ENCODE results near the gene NCOA5. TPM values are rescaled to one million over a fixed set of nuclear protein-coding genes. Genes with fewer than 3 reads are reported as not detected.
"Not testable (repeated sequence)": the region's sequence is repeated elsewhere in the genome, so short reads cannot be mapped to it uniquely, and the experiment has no call there.

Gene NCOA5
- polyA plus RNA-seq, 12 donors = 23.4 to 40.7 (median 34.5) TPM; not detected in 1

DNA sequence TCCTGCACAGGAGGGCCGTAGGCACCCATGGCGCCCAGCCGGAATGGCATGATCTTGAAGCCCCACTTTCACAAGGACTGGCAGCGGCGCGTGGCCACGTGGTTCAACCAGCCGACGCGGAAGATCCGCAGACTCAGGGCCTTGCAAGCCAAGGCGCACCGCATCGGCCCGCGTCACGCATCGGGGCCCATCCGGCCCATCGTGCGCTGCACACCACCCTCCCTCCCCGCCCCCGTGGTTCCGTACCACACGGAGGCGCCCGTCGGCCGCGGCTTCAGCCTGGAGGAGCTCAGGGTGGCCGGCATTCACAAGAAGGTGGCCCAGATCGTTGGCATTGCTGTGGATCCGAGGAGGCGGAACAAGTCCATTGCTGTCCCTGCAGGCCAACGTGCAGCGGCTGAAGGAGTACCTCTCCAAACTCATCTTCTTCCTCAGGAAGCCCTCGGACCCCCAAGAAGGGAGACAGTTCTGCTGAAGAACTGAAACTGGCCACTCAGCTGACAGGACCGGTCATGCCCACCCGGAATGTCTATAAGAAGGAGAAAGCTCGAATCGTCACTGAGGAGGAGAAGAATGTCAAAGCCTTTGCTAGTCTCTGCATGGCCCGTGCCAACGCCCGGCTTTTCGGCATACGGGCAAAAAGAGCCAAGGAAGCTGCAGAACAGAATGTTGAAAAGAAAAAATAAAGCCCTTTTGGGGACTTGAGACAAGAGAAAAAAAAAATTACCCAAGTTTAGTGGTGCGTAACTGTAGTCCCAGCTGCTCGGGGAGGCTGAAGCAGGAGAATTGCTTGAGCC is 9.9 kb upstream of the NCOA5 start:
- no peak for DNase-seq

DNA sequence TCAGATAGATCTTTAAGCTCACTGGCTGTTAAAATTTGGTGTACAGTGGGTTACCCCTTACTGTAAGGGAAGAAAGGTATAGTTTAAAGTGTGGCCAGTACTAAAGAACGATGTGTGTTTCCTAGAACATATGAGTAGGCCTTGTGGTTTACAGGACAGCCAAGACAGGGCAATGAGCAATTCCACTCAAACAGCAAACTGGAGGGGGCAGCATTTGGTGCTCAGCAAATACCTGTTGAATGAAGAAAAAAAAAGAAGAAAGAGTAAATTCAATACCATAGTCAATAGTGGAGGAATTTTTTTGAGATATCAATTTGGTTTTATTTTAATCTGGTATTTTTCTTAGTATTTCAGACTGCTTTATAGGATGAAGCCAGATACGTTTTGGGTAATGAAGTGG is 3.8 kb upstream of the NCOA5 start:
- no peak for DNase-seq

DNA sequence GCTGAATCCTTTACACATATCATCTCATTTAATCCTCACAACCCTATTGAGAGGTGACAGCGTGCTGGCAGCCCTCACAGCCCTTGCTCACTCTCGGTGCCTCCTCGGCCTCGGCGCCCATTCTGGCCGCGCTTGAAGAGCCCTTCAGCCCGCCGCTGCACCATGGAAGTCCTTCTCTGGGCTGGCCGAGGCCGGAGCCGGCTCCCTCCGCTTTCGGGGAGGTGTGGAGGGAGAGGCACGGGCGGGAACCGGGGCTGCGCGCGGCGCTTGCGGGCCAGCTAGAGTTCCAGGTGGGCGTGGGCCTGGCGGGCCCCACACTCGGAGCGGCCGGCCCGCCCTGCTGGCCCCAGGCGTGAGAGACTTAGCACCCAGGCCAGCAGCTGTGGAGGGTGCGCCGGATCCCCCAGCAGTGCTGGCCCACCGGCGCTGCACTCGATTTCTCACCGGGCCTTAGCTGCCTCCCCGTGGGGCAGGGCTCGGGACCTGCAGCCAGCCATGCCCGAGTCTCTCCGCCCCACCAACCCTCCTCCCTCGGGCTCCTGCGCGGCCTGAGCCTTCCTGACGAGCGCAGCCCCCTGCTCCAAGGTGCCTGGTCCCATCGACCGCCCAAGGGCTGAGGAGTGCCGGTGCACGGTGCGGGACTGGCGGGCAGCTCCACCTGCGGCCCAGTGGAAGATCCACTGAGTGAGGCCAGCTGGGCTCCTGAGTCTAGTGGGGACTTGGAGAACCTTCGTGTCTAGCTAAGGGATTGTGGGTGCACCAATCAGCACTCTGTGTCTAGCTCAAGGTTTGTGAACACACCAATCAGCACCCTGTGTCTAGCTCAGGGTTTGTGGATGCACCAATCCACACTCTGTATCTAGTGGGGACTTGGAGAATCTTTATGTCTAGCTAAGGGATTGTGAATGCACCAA is 2.1 kb upstream of the NCOA5 start:
- not testable (repeated sequence) for DNase-seq

DNA sequence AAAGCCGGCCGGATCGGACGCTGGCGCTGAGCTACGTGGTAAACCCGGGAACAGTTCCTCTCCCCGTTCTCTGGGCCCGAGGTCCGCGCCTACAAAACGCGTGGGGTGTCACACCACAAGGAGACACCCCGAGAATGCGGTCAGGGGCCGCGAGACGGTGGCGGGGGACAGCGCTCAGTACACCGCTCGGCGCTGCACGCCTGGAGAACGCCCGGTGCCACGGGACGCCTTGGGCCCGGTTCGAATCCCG is 670 bp downstream of the NCOA5 start:
- DNase-seq = no peak

DNA sequence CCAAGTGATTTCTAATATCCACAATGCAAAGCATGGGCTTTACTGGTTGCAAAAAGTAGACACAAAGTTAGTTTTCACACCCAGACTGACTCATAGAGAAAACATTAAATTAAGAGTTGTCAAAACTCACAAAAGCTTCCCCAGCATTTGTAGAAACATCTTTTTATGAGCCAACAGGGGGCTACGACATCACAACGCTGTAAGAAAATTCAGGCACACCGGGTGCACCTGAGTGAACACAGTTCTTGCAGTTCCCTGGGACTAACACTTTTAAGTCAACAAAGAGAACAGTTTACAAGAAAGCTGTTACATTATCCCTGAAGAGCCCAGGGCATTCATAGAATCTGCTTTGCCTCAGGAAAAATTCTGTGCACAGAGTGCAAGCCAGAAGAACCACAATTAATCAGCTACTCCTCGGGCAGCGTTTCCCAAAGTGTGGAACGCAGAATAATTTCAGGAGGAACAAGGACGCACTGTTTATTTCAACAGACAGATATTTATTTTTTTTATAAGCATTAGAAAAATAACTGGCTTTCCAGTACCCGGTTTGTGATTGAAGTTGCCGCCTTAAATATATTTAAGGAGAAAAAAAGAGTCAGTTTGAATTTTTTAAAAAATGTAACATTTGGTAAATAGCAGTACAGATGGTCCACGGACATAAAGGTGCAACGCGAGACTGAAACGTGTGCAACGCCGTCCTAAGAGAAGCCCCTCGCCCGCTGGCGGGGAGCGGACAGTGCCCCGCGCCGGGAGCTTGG is 1.2 kb downstream of the NCOA5 start:
- DNase-seq = no peak

DNA sequence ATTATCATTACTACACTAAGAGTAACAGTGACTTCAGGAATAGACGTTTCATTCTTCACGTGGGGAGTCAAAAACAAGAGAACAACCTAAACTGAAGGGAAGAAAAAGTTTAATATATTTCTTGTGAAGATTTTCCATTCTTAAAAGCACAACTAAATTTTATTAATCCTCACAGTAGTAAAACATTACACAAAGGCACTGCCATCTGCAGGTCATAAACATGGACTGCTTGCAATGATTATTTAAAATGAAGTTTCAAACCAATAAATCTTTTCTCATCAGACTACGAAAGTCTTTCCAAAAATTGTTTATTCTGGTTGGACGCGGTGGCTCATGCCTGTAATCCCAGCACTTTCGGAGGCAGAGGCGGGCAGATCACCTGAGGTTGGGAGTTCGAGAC is 2.6 kb downstream of the NCOA5 start:
- DNase-seq = no peak

DNA sequence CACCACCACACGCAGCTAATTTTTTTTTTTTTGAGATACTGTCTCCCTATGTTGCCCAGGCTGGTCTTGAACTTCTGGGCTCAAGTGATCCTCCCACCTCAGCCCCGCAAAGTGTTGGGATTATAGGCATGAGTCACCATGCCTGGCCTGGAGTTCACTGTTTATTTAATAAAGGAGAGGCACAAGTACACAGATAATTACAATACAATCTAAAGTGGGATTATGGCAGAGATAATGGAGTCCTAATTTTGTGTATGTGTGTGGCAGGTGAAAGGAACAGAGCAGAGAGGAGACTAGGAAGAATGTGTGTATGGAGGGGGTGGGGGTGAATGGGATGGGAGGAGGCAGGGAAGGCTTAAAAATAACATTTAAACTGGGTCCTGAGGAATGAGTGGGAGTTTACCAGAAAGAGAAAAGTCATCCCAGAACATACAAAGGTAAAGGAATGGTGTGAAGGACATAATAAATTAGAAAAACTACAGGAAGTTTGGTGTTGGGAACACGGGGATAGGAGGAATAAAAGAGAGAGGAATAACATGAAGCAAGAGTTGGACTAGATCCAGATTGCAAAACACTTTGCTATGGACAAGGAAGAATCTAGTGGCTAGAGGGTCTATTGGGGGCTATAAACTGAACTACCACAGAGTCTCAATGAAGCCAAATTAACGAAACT is 4.4 kb downstream of the NCOA5 start:
- DNase-seq = no peak

DNA sequence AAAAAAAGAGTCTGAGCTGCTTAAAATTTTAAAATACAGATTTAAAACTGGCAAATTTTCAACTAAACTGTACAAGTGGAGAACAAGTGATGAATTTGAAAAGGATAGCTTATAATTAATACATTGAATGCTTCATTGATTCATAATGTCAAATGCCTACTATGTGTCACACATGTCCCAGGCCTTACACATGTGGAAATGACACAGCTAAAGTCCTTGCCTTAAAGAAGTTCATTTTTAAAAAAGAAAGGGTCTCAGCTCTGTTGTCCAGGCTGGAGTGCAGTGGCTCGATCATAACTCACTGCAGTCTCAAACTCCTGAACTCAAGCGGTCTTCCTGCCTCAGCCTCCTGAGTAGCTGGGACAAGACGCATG is 5.0 kb downstream of the NCOA5 start:
- DNase-seq = no peak

DNA sequence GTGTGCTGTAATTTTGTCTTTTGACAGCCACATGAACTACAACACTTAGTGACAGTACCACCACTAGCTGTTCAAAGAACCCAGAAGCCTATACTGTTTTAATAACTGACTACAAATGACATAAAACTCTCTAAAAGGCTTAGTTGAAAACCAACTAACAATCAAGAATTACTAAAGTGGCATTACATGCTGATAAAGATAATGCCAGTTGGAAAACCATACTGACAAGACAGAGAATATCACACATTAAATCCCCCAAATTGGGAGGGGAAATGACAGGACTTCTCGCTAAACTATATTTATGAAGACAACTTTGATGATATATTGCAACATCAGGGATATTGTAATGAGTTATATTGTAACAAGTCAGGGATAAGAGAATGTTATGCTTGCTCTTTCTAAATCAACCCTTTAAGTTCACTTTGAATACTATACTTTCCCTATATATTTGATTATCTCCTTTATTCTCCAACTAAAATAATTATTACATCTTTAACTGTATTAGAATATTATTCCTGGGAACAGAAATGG is 6.2 kb downstream of the NCOA5 start:
- DNase-seq = no peak

DNA sequence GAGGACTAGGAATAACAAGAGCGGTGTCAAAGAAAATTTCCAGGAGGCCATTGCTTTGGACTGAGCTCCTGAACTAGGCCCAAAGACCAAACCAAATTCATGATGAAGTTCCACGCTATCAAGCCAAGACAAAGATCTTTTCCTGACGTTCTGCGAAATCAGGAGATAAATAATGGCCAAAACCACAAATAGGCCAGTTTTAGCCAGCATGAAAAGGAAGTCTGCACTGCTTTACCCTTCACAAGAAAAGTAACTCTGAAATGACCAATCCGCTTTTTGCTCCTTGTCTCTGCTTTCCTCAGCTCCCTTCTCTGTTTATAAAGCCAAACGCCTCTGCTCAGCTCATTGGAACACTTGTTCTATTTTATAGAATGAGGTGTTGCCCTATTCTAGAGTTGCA is 6.7 kb downstream of the NCOA5 start:
- DNase-seq = no peak

DNA sequence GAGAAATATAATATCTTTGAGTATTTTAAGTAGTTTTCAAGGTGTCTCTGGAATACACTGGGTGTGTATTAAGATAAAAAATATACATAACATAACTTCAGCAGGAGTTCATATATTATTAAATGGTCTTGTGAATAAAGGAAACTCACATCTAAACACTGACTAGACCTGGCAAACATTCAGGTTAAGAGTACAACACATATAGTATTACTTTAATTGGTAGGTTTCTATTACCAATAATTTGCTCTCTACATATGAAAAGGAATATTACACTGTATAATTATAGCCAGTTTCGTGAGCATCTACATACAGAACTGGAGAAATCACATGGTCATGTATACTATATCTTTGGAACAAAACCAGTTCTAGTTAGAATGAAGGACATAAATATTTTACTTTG is 8.7 kb downstream of the NCOA5 start:
- DNase-seq = no peak

DNA sequence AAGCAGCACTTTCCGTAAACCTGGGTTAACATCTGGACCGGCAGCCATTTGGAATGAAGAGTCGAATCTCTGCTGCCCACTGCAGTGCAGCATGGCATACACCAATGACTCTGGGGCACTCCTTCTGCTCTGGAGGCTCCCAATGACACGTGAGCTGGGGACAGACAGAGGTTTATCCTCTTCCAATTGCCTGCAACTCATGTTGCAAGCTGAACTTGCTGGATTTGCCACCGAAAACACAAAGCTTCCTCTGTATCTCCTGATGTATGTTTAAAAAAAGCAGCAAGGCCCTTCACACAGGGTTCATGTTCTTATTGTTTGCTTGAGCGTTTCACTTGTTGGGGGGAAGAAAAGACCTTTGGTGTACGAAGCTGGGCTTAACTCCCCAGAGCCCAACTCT is 10.8 kb downstream of the NCOA5 start:
- no peak for DNase-seq

DNA sequence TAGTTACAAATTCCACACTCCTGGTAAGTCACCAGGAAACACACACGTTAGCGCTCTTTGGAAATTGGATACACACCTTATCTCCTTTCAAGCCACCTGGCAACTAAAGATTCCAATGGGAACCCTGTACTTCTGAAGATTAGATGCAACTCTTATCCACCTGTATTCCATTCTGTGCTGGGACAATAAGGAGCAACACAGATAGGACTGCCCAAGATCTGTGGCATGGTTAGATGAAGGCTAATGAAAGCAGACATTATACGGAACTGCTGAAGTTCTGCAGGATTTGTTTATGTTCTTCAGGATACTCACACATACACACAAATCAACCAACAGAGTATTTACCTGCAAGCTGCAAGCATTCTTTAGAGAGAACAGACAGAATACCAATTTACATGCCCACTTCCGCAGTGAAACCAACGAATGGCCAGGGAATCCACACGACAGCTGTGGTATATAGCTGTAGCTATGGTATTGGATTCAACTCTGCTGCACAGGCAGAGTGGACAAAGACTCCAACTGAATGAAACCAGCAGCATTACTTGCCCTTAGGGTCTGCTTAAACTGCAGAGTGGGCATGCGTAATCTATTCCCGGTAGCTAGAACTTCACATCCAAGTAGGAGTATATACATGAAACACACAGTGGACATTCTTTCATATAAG is 12.0 kb downstream of the NCOA5 start:
- no peak for DNase-seq

DNA sequence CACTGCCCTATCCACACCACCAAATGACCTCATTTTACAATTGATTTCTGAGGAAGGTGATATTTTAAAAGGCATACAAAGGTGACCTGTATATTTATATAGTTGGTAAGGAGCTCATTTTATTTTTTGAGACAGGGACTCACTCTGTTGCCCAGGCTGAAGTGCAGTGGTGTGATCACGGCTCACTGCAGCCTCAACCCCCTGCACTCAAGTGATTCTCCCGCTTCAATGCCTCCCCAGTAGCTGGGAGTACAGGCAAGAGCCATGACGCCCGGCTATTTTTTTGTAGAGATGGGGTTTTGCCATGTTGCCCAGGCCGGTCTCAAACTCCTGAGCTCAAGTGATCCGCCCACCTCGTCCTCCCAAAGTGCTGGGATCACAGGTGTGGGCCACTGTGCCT is 13.0 kb downstream of the NCOA5 start:
- DNase-seq = no peak

DNA sequence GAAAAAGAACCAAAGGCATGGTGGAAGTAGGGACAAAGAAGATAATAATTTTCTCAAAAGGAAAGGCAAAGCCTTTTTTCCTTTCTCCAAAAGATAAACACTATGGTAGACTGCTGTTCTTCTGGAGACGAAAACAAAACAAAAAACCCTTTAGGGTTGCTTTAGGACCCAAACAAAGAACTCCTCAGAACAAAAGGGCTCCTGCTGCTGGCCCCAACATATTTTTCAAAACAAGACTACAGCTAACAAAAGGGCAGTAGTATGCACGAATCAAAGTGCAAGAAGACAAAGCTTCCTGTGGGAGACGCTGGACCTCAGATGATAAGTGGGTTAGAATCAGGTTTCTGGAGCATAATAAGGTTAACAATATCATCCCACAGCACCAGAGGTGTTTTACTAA is 15.8 kb downstream of the NCOA5 start:
- DNase-seq = no peak

DNA sequence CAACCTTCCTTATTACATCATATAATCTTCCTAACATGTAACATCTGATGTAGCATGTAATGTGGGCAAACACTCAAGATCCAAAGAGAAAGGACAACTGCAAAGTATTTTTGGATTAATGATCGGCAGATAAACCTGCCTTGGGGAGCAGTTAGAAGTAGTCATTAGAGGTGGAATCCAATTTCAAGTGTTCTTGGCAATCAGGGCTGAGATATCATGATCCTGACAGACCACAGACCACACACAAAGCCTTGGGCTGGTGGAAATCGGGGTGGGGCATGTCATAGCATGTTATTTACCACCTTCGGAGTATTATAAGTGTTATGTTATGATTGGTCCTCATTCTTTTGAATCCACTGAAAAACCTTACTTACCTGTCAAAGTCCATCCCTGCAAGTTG is 16.3 kb downstream of the NCOA5 start:
- no peak for DNase-seq

DNA sequence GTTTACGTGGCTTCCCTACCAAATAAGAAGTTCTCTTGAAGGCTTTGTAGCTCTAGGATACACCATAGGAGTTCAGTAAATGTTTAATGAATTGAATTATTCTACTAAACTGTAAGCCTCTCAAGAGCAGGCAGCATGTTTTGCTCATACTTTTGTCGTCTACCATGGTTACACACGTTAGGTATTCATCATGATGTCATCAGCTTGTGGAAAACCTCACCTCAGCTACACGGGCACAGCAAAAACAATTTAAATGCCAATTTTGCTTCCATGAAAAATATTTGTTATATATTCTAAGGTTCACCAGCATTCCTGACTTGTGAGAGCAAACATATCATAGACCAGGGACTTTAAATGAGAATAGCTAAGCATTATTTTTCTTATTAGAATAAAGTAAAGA is 16.7 kb downstream of the NCOA5 start:
- no peak for DNase-seq

DNA sequence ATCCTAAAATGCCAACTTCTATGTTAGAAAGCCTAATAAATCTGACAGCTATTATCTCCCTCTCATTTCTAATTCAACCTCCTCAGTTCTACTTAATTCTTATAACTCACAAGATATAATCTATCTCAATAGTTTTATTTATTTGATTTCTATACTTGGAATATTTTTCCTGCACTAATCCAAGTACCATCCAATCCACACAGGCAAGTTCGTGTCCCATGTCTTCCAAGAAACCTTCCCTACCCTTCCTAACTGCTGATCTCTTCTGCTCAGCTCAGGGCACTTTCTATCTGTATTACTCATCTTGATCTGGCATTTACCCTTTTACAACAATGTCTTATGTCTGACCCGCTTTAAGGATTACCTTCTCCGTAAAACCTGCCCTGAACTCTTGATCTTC is 18.2 kb downstream of the NCOA5 start:
- no peak for DNase-seq

DNA sequence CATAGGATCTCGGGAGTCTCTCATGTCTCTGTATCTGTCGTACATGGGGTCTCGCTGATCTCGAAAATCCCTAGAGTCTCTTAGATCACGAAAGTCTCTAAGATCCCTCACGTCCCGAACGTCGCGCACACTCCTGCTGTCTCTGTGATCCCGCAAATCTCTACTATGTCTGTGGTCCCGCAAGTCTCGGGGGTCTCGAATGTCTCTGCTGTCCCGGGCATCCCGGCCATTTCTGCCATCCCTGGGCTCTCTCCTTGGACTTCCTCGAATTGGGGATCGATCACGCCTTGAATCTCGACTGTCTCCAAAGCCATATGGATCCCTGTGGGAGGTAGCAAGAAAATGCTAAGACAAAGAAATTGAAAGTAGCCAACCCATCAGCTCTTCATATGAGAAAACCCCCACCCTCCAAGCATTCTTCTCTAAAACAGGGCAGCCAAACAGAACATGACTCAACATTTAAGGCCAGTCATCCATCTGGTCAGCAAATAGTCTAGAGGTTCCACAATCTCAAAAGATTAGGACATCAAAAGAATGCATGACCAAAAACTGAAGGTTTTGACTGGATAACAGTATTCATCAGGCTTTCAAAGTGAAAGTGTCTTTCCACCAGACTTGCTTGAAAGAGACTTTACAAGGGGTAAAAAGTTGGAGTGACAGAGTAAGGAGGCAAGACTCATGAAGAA is 19.4 kb downstream of the NCOA5 start:
- DNase-seq = no peak

DNA sequence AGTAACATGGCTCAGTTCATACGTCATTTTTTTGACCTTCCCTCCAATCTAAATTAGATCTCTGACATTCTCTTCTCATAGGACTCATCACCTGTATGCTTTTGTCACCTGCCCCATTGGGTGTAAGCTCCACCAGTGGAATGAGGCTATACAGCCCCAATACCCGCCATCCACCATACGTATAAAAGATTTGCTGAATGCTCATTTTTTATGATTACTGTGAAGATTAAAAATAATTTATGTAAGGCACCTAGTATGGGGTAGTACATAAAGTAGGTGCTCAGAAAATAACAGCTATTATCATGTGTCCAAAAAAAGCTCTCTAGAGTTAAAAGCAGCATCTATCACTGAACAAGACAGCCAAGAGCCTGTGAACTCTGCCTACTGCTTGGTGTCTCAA is 24.1 kb downstream of the NCOA5 start:
- DNase-seq = no peak

DNA sequence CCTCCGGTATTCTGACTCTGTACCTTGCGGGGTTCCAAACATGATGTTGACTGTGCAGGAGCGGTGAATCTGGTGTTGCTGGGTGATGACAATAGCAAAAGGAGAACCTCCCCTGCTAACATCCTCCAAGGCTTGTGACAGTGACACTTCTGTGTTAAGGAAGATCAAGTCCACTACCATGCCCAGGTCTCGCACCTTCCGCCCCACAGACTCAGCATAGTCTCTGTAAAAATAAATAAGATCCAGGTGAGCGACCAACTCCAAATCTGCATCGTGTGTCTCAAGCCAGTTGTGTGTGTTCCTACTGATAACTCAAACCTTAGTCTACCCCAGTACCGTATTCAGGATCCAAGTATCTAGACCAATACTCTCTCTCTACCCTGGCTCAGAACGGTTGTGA is 24.8 kb downstream of the NCOA5 start:
- no peak for DNase-seq

All from muscle of arm (tissue), 12 donors.